HG03159 (cell line): Measurements from ENCODE around the gene ITPK1.

Source experiments
- ATAC-seq: cut with Tn5 transposase; IDR thresholded peaks from one replicate; pipeline ENCODE4 v1.9.1; 2021; ENCODE audit warnings: mild to moderate bottlenecking, moderate library complexity; ENCODE audit not compliant: unreplicated experiment

Gene ITPK1

GRCh38 chr14:92907316-92907911 is 208.3 kb downstream of the ITPK1 start:
- no peak for ATAC-seq

DNA sequence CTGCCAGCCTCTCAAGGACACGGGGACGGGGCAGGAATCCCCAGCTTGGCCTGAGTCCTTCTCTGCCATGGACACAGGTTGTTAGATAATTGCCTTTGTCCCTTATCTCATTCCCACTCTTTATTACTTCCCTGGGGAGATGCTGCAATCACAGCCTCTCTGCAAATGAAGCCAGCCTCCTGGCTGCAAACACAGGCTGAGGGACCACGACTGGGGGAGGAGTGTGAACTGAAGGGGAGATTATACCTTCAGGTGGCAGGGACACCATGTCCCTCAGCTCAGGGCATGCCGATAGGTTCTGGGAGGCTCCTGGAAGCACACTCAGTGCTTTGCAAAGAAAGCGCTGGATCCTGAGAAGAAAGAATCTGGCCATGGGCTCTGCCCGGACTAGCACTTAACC is 208.9 kb downstream of the ITPK1 start:
- ATAC-seq = no peak

- no peak for ATAC-seq
These were observed 209.3 kb downstream of the ITPK1 start for GRCh38 chr14:92906420-92906819.

DNA sequence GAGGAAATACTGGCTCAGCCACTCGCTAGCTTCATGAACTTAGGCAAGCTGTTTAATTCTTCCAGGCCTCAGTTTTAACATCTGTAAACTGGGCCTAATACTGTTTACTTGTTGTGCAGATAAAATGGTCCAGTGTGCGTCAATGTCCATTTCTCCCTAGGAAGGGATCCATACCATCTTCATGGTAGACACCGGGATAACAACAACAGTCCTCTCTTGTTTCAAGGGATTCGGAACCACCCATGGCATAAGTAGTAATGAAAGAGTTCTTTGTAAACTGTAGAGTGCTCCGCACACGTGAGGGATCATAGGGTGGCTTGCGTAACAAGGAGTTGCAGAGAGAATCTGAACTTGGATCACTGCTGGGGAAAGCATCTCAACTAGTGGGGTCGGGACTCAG is 210.1 kb downstream of the ITPK1 start:
- ATAC-seq = no peak

DNA sequence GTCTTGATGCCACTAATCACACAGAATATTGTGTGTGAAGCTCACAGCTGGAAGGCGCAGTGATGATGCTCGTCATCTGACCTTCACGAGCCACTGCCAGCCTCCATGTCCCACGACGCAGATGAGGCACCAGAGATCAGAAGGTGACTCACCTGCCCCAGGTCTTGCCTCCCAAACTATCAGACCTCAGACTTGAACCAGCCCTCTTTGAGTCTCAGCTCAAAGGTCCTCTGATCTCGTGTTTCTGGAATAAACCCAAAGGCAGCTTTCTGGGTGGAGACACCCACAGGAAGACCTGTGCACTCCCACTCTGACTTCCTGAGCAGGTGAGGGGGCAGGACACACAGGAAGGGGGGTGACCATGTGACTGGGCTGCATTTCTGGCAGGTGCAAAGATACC is 212.4 kb downstream of the ITPK1 start:
- ATAC-seq = no peak

- ATAC-seq = no peak
These were observed 213.0 kb downstream of the ITPK1 start for GRCh38 chr14:92902726-92903125.

- no peak for ATAC-seq
These were observed 213.5 kb downstream of the ITPK1 start for GRCh38 chr14:92902191-92902590.

DNA sequence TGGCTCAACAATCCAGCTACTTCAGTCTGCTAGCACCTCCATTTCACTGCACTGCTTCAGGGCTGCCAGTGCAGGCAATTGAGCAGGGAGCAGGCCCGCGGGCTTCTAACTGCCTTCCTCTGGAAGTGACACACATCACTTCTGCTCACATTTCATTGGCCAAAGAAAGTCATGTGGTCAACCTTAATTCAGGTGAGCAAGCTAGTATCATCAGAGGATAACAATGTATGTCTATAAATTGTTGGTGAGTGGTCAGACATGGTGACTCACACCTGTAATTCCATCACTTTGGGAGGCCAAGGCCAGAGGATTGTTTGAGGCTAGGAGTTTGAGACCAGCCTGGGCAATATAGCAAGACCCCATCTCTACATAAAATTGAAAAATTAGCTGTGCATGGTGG is 215.1 kb downstream of the ITPK1 start:
- no peak for ATAC-seq

- no peak for ATAC-seq
These were observed 217.1 kb downstream of the ITPK1 start for GRCh38 chr14:92898566-92899131.

DNA sequence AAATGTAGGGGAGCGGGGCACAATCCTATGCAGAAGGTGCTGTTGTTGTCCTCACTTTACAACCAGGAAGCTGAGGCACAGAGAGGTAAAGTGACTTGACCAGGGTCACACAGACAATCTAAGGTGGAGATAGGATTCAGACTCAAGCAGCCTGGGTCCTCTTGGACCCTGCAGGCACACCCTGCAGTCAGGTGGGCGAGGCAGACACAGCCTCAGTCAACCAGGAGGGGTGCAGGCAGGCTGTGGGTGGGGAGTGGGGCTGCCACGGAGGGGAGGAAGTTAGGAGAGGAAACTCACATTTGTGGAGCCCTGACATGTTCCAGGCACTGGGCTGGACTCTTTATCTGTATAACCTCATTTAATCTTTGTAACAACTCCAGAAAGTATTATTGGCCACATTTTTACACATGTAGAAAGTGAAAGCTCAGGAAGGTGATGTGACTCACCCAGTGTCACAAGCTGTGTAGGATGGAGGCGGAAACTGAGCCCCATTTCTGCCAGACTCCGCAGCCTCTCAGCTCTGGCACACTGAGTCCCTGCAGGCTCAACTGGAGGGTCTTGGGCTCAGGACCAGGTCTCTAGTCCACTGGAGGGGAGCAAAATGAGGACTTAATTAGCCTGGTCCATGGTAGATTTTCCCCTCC is 217.7 kb downstream of the ITPK1 start:
- no peak for ATAC-seq

DNA sequence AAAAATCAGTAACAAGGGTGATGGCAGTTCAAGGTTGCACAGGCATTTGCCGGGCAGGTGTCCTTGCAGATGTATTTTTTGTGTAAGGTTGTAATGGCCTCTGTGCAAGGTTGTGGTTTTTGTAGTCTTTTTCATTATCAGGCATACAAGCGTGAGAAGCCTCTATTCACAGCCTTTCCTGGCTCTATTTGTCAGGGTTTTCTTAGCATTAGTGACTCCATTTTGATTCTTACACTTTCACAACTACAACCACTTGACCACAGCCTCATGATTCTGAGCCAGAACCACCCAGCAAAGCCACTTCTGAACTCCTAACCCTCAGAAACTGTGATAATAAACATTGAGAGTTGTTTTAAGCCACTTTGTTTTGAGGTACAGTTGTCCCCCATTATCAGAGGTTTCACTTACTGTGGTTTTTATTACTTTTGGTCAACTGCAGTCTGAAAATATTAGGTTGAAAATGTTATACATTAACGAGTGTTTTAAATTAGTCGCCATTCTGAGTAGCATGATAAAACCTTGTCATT is 220.3 kb downstream of the ITPK1 start:
- no peak for ATAC-seq

- no peak for ATAC-seq
These were observed 223.1 kb downstream of the ITPK1 start for GRCh38 chr14:92892589-92892988.

- ATAC-seq = no peak
These were observed 224.7 kb downstream of the ITPK1 start for GRCh38 chr14:92890830-92891588.

- ATAC-seq = no peak
These were observed 226.8 kb downstream of the ITPK1 start for GRCh38 chr14:92888896-92889295.

DNA sequence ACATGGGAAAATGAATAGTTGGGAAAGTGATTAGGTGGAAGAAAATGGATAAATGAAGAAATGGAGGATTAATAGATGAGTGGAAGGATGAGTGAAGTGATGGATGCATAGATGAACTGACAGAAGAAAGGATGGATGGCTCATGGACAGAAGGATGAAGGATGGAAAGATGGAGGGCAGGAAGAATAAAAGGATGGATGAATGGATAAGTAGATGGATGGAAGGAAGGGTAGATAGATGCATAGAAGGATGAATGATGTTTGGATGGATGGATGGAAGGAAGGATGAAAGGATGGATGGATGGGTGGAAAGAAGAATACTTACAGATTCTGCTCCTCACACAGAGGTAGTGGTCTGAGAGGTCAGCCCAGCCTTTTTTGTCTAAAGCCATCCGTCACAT is 228.6 kb downstream of the ITPK1 start:
- no peak for ATAC-seq
